K562 (cell line): Measurements from ENCODE around the gene SSTR5. TPM values are rescaled to one million over a fixed set of nuclear protein-coding genes. Genes with fewer than 3 reads are reported as not detected.
A peak's percentile ranks its signal among the peaks of the same experiment; 100 is the strongest.

ENCODE experiments used
- ATAC-seq: fragments of 200-7000 bp; cut with Tn5 transposase; 3 replicates; pipeline ENCODE4 v1.9.1; 2020; ENCODE audit warnings: moderate library complexity
- BruUV-seq: library from RNA; stranded (reverse); fragments of 400-500 nt; replicated peaks from 2 replicates; lab custom pipeline; 2021; lab: Mats Ljungman, UMichigan
- CTCF ChIA-PET: fragments of 300-600 bp; formaldehyde crosslinking; extraction: SDS; loops from one replicate; lab custom pipeline; 2021; ENCODE audit warnings: low intra/inter-chr PET ratio; lab: Yijun Ruan, JAX
- POLR2A ChIA-PET: fragments of 300-600, 350-650 bp; sonication (Branson Sonifier 250); formaldehyde crosslinking; extraction: SDS; loops from one replicate; lab custom pipeline; 2021; ENCODE audit warnings: antibody characterized with exemption, inconsistent platforms; lab: Yijun Ruan, JAX
- DNase-seq, 4 experiments: peaks; one replicate each; pipeline versions ENCODE4 v3.0.0 to v3.0.0-alpha.2; 2011 to 2018; ENCODE audit warnings: low spot score in 3 of 4, mixed read lengths in 3 of 4; ENCODE audit errors: extremely low read depth in 1 of 4
- FAIRE-seq: peaks from 2 replicates; lab custom pipeline; 2011; peaks lifted over from hg19 to GRCh38; lab: Jason Lieb, UNC
- H2AFZ ChIP-seq: 2 replicates; pipeline ENCODE4 v1.6.0; 2011; ENCODE audit warnings: low read depth, low read length, control low read depth, inconsistent platforms
- H3K27ac ChIP-seq: fragments of 200-600 bp; 3 replicates; pipeline ENCODE4 v1.8.0; 2011; ENCODE audit warnings: low read depth, mild to moderate bottlenecking, control low read depth, inconsistent platforms, low read length, moderate library complexity, mixed read lengths; ENCODE audit errors: extremely low read depth
- H3K27me3 ChIP-seq, 2 experiments: fragments of 300-600 bp in 1 of 2; 2 replicates in 1 of 2; 3 replicates in 1 of 2; pipeline versions ENCODE4 v1.6.0 to v1.8.0; 2011; ENCODE audit warnings: inconsistent platforms in 2 of 2, low read length in 2 of 2, mild to moderate bottlenecking in 1 of 2, mixed read lengths in 1 of 2, moderate library complexity in 1 of 2; ENCODE audit not compliant: control insufficient read depth in 2 of 2, insufficient read depth in 2 of 2
- H3K36me3 ChIP-seq: fragments of 300-600 bp; 3 replicates; pipeline ENCODE4 v1.8.0; 2011; ENCODE audit warnings: mild to moderate bottlenecking, low read length, inconsistent platforms; ENCODE audit not compliant: control insufficient read depth, insufficient read depth
- H3K4me1 ChIP-seq, 2 experiments: fragments of 200-600 bp in 1 of 2; replicated peaks in 1 of 2; 2 replicates in 1 of 2; 3 replicates in 1 of 2; pipeline versions ENCODE4 v1.5.1 to v1.8.0; 2011; ENCODE audit warnings: inconsistent platforms in 2 of 2, low read length in 2 of 2, mild to moderate bottlenecking in 1 of 2, mixed read lengths in 1 of 2, moderate library complexity in 1 of 2; ENCODE audit not compliant: control insufficient read depth in 2 of 2, insufficient read depth in 2 of 2
- H3K4me2 ChIP-seq: 2 replicates; pipeline ENCODE4 v1.6.1; 2011; ENCODE audit warnings: low read length, control low read depth, inconsistent platforms, mixed read lengths; ENCODE audit not compliant: insufficient read depth
- H3K4me3 ChIP-seq: fragments of 200-600 bp; sonication (generic), shearing (Covaris generic); 2 replicates; pipeline ENCODE4 v1.5.1; 2016; ENCODE audit warnings: control low read depth, inconsistent platforms
- H3K79me2 ChIP-seq: fragments of 200-600 bp; 3 replicates; pipeline ENCODE4 v1.8.0; 2011; ENCODE audit warnings: low read length, inconsistent platforms; ENCODE audit not compliant: control insufficient read depth, insufficient read depth
- H3K9ac ChIP-seq, 2 experiments: 2 replicates each; pipeline versions ENCODE4 v1.6.0 to v1.6.1; 2011; ENCODE audit warnings: low read depth in 2 of 2, low read length in 2 of 2, control low read depth in 1 of 2, inconsistent platforms in 1 of 2, mild to moderate bottlenecking in 1 of 2, mixed read lengths in 1 of 2; ENCODE audit not compliant: insufficient read depth in 1 of 2
- H3K9me1 ChIP-seq: one replicate; pipeline ENCODE4 v1.6.0; 2011; ENCODE audit warnings: inconsistent platforms, mild to moderate bottlenecking, low read length, moderate library complexity; ENCODE audit not compliant: control insufficient read depth, insufficient read depth
- H3K9me3 ChIP-seq: replicated peaks from 2 replicates; pipeline ENCODE4 v1.5.1; 2011; ENCODE audit warnings: low read depth, low read length, inconsistent platforms; ENCODE audit not compliant: control insufficient read depth, insufficient read depth
- H4K20me1 ChIP-seq: replicated peaks from 2 replicates; pipeline ENCODE4 v1.6.1; 2011; ENCODE audit warnings: low read length, inconsistent platforms, mixed read lengths; ENCODE audit not compliant: control insufficient read depth, insufficient read depth
- BCLAF1 ChIP-seq, 2 experiments: fragments of 450-650 bp in 1 of 2; IDR thresholded peaks; 2 replicates each; pipeline ENCODE4 v1.6.1; 2011 to 2017; ENCODE audit warnings: low read depth in 2 of 2, antibody characterized with exemption in 1 of 2, borderline replicate concordance in 1 of 2, low read length in 1 of 2, mild to moderate bottlenecking in 1 of 2, mixed read lengths in 1 of 2; ENCODE audit not compliant: control insufficient read depth in 1 of 2
- CGGBP1 ChIP-seq: fragments of 250-450 bp; sonication (Bioruptor Pico); IDR thresholded peaks from 2 replicates; pipeline ENCODE4 v1.9.0; 2021; ENCODE audit warnings: mild to moderate bottlenecking
- E2F1 ChIP-seq: sonication (generic); formaldehyde crosslinking; IDR thresholded peaks from 2 replicates; pipeline ENCODE4 v1.8.1; 2023; ENCODE audit warnings: mild to moderate bottlenecking, missing genetic modification reagents, moderate library complexity
- ELK3 ChIP-seq: fragments of 450-650 bp; formaldehyde crosslinking; IDR thresholded peaks from 2 replicates; pipeline ENCODE4 v1.4.0; 2020; ENCODE audit warnings: mild to moderate bottlenecking
- IFI16 ChIP-seq: fragments of 250-450 bp; sonication (Bioruptor Pico); IDR thresholded peaks from 2 replicates; pipeline ENCODE4 v2.1.2; 2022; ENCODE audit warnings: mild to moderate bottlenecking, inconsistent platforms
- ZFP36 ChIP-seq: fragments of 150-350 bp; IDR thresholded peaks from 2 replicates; pipeline ENCODE4 v1.6.1; 2018; ENCODE audit warnings: low read length, low read depth; ENCODE audit not compliant: partially characterized antibody
- WGBS: fragments of 100-300 bp; shearing (Covaris generic); methylation state at CpG from one replicate; pipeline ENCODE4 v1.1.6; 2016; ENCODE audit warnings: low coverage, mixed read lengths; ENCODE audit not compliant: insufficient coverage; ENCODE audit errors: missing lambda C conversion rate; 5-methylcytosine and 5-hydroxymethylcytosine counted together
- in situ Hi-C: fragments of 300-500 bp; cut with MboI; formaldehyde crosslinking; loops from 4 replicates; pipeline ENCODE4 v1.15.0; 2018; ENCODE audit warnings: inconsistent platforms, mixed read lengths
- intact Hi-C: fragments of 100-400 bp; cut with micrococcal nuclease; formaldehyde crosslinking; loops from 2 replicates; pipeline ENCODE4 v1.14.2; 2022
- polyA plus RNA-seq, 8 experiments: library from polyadenylated mRNA; depleted of rRNA in 4 of 8; stranded (reverse) in 5 of 8; unstranded in 3 of 8; fragments of >200 nt; fragmentation: Nextera tagmentation in 2 of 8; fragmentation: Illumina TruSeq in 1 of 8; extraction: Ambion mirVana in 2 of 8; extraction: Trizol in 1 of 8; gene quantifications; 2 replicates each; pipeline versions ENCODE4 v1.2.1 to v1.2.3, GENCODE V29; 2011 to 2014; ENCODE audit warnings: inconsistent platforms in 1 of 8, missing spikeins in 1 of 8
- total RNA-seq, 7 experiments: library from RNA; depleted of rRNA in 6 of 7; stranded (reverse); fragments of >200 nt in 6 of 7; fragmentation: Illumina TruSeq in 2 of 7; extraction: Trizol in 2 of 7; gene quantifications; 2 replicates each; pipeline versions ENCODE4 v1.2.1 to v1.2.3, GENCODE V29; 2011 to 2021; ENCODE audit warnings: low replicate concordance in 1 of 7
- TF ChIP-seq, protein P1 (sequence below): fragments of 450-650 bp; IDR thresholded peaks from 2 replicates; pipeline ENCODE4 v1.6.1; 2018; ENCODE audit not compliant: partially characterized antibody
- TF ChIP-seq, protein P2 (sequence below), 2 experiments: fragments of 450-650 bp; IDR thresholded peaks; 2 replicates each; pipeline ENCODE4 v1.6.1; 2016

The SSTR5 gene
- total and polyA plus RNA-seq, 9 of the 15 experiments (the other 6 are each of a cell fraction or from before 2014, with no cell fraction given), result not detected

DNA sequence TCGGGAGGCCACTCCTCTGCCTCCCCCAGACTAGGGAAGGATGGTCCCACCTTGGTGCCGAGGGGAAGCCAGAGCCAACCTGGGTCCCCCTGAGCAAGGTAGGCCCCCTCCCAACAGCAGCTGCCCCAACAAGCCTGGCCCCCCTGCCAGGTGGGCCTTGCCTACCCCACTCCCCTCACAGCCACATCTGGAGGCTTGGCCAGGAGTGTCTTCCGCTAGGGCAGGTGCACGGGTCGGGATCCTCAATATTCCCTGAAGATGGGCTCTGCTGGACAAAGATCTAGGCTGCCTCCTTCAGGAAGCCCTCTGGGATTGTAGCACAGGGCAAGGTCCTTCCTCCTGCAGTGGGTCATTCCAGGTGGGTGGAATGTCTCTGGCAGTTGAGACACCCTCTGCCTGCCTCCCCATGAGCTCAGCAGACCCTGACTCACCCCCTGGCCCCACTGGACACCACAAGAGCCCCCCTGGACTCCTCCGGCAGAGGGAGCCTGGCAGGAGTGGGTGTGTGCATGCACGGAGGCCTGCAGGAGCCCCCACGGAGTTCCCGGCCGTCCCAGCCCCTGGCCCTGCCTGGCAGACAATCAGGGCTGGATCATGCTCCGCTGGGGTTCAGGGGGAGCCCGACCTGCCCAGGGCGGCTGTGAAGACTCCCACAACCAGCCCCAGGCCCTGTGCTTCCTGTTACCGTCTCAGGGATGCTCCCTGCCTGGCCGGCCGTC lies 23.1 kb downstream of the SSTR5 start:
- Histone ChIP-seq H3K27ac (no peak overlapping the region), H3K4me1 (peaks cover 0 to 64% of the 10 kb centered on the region in 2 experiments; a peak in 2 of 5 replicates), H3K4me2 (no peak overlapping the region), H3K9me3 (peaks cover 3% of the 10 kb centered on the region; the same call in 1 of the 2 replicates), H3K27me3 (peaks cover 2 to 49% of the 10 kb centered on the region in 2 experiments; a peak in 3 of 5 replicates), H3K9me1 (no peaks in the 10 kb centered on the region), H2AFZ (no peak overlapping the region), H3K4me3 (no peak overlapping the region), H3K9ac (no peak overlapping the region), H4K20me1 (peaks cover 2% of the 10 kb centered on the region; the same call in 1 of the 2 replicates), H3K36me3 (no peaks in the 10 kb centered on the region), H3K79me2 (no peaks in the 10 kb centered on the region)
- in situ Hi-C loops, result no loop called here
- ChIA-PET CTCF (no interaction called here), POLR2A (interaction anchor here (0.6 kb wide), 1 partner anchor 88 kb away, joined by 3 read pairs; no protein-coding TSS in a partner anchor)
- intact Hi-C loops, result no loop called here
- ATAC-seq (no peak), FAIRE-seq (no peak), DNase-seq (no peak)
- WGBS, result 1% methylated on average over 11 of the region's 16 CpGs
- no TSS peak for BruUV-seq
- TF ChIP-seq E2F1 (CRISPR knock-in tag), result no peak
- TF ChIP-seq IFI16 (CRISPR knock-in tag), result no peak
- no peak for TF ChIP-seq ELK3
- TF ChIP-seq CGGBP1 (CRISPR knock-in tag), result no peak
- TF ChIP-seq ZFP36, result peak; percentile 93
- TF ChIP-seq, protein P1, sequence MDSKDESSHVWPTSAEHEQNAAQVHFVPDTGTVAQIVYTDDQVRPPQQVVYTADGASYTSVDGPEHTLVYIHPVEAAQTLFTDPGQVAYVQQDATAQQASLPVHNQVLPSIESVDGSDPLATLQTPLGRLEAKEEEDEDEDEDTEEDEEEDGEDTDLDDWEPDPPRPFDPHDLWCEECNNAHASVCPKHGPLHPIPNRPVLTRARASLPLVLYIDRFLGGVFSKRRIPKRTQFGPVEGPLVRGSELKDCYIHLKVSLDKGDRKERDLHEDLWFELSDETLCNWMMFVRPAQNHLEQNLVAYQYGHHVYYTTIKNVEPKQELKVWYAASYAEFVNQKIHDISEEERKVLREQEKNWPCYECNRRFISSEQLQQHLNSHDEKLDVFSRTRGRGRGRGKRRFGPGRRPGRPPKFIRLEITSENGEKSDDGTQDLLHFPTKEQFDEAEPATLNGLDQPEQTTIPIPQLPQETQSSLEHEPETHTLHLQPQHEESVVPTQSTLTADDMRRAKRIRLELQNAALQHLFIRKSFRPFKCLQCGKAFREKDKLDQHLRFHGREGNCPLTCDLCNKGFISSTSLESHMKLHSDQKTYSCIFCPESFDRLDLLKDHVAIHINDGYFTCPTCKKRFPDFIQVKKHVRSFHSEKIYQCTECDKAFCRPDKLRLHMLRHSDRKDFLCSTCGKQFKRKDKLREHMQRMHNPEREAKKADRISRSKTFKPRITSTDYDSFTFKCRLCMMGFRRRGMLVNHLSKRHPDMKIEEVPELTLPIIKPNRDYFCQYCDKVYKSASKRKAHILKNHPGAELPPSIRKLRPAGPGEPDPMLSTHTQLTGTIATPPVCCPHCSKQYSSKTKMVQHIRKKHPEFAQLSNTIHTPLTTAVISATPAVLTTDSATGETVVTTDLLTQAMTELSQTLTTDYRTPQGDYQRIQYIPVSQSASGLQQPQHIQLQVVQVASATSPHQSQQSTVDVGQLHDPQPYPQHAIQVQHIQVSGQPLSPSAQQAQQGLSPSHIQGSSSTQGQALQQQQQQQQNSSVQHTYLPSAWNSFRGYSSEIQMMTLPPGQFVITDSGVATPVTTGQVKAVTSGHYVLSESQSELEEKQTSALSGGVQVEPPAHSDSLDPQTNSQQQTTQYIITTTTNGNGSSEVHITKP, result peak; percentile 15
- TF ChIP-seq, protein P2, sequence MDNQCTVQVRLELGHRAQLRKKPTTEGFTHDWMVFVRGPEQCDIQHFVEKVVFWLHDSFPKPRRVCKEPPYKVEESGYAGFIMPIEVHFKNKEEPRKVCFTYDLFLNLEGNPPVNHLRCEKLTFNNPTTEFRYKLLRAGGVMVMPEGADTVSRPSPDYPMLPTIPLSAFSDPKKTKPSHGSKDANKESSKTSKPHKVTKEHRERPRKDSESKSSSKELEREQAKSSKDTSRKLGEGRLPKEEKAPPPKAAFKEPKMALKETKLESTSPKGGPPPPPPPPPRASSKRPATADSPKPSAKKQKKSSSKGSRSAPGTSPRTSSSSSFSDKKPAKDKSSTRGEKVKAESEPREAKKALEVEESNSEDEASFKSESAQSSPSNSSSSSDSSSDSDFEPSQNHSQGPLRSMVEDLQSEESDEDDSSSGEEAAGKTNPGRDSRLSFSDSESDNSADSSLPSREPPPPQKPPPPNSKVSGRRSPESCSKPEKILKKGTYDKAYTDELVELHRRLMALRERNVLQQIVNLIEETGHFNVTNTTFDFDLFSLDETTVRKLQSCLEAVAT (IDR thresholded peaks at IDR 0.05), result no peak
- TF ChIP-seq BCLAF1 (IDR thresholded peaks at IDR 0.05; ENCODE audit: borderline replicate concordance in 1 of 2, control insufficient read depth in 1 of 2, low read depth in 2 of 2, low read length in 1 of 2), result no peak
